Activated T-helper 9 cell treated with anti-CD3 and anti-CD28 coated beads, Interleukin-2, amount 50 U/mL, for 16 hours (primary cell): ENCODE data around the gene ZYX.
"Not testable (repeated sequence)": the region's sequence is repeated elsewhere in the genome, so short reads cannot be mapped to it uniquely, and the experiment has no call there.

Experiments used
- DNase-seq: peaks from one replicate; pipeline ENCODE4 v3.0.0-alpha.2; 2020; ENCODE audit warnings: low read depth

ZYX gene

DNA sequence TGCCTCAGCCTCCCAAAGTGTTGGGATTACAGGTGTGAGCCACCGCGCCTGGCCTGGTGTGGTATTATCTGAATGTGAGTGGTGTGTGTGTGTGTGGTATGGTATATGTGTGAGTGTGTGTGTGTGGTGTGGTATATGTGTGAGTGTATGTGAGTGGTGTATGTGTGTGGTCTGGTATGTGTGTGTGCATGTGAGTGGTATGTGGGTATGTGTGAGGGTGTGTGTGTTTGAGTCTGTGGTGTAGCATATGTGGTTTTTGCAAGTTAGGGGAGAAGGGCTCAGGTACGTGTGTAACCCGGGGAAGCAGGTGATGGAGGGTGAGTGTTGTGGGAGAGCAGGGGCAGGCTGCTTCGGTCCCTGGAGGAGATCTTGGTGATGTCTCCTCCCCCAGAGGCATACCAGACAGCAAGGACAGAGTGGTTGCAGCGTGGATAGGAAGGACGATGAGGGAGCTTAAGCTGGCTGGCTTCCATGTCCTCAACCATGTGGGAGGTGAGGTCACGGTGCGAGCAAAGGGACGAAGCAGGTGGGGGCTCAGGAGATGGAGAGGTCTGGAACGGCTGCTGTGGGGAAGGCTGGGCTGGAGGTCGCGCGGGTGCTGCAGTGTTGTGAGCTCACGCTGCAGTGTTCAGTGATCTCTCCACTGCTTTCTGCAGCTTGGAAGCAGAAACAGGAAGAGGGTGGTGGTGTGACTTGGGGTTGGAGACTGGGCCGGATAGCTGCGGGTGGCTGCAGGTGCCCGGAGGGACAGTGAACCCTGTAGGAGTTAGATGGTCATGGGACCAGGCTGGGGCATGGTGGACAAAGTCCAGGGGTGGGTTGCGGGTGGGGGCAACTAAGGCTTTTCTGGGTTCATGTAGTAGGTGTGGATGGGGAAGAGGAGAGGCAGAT, 5.0 kb downstream of the ZYX start:
- no peak for DNase-seq

DNA sequence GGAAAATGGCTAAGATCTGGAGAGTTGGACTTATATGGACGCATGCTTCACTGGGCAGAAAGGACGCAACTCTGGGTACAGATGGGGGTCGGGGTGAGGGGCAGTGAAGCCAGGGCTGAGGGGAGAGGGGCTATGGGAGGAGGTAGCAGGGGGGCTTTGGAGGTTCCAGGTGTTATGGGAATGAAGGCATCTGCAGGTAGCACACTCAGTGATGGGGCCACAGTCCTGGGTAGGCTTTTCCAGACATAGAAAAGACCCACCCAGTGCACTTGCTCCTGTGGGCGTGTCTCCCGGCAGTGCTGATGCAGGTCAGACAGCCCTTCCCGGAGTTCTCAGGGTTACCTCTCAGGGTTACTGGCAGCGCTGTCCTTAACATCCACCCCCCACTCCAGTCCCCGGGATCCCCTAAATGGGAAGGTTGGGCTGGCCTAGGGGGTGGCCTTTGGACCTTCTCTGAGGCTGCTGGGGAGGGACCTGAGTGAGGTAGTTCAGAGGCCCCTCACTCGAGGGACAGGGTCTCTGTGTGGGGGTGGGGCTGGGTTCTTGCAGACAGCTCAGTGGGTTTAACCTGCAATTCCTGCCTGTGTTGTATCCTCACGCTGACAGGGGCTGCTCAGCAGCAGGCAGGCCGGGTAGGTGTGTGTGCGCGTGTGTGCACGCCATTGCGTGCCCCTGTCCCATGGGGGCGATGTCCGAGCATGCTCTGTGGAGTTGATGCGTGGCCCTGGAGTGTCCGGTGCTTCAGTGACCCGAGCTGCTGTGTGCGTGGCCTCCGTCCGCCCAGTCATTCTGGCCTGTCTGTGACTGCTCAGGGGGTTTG, 6.2 kb downstream of the ZYX start:
- DNase-seq = no peak

DNA sequence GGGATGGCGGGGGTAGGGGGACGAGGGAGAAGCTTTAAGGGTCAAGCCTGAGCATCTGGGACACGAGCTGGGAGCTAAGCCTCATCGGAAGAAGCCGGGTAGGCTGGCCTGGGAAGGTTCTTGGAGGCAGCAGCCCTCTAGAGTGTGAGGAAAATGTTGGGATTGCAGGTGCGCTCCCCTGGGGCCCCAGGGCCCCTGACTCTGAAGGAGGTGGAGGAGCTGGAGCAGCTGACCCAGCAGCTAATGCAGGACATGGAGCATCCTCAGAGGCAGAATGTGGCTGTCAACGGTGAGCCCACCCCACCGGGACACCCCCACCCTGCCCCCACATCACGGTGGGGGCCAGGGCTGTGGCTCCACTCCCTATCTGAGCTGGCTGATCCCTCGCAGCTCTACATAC, 6.9 kb downstream of the ZYX start:
- DNase-seq = no peak

DNA sequence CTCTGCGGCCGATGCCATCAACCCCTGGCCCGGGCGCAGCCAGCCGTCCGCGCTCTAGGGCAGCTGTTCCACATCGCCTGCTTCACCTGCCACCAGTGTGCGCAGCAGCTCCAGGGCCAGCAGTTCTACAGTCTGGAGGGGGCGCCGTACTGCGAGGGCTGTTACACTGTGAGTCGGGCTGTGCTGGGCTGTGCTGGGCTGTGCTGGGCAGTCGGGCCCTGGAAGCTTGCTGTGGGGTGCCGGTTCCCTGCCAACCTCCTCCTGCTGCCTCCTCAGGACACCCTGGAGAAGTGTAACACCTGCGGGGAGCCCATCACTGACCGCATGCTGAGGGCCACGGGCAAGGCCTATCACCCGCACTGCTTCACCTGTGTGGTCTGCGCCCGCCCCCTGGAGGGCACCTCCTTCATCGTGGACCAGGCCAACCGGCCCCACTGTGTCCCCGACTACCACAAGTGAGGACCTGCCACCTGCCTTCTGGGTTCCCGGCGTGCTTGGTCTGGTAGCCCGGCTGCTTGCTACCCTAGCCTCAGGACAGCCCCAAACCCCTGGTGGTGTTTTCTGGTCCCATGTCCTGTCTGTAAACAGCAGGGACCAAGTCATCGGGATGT, 7.5 kb downstream of the ZYX start:
- DNase-seq = no peak

DNA sequence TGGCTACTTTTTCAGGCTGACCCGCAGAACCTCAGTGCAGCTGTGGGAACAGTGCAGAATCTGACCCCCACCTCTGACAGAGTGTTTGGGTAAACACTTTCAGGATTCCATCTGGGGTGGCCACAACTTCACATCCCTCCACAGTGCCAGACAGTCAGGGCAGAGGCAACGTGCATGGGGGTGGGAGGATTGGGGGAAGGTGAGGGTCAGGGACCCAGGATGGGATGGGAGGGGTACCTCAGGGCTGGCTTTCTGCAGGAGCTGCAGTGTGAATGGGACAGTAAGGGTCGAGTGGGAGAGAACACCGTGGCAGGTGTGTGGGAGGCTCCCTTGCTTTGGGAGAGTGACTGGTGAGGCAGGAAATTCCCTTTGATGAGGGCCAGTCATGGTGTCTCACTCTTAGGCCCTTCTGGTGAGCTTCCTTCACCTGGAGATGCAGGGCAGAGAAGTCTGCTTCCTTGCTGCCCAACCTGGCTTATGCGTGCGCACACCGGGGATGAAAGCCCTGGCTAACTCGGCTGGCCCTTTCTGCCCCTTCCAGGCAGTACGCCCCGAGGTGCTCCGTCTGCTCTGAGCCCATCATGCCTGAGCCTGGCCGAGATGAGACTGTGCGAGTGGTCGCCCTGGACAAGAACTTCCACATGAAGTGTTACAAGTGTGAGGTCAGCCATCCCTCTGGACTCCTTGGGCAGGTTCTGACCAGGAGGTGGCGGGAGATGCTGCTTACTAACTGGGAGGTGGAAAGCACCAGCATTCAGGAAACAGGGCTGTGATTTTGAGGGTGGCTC, 8.4 kb downstream of the ZYX start:
- DNase-seq = no peak

DNA sequence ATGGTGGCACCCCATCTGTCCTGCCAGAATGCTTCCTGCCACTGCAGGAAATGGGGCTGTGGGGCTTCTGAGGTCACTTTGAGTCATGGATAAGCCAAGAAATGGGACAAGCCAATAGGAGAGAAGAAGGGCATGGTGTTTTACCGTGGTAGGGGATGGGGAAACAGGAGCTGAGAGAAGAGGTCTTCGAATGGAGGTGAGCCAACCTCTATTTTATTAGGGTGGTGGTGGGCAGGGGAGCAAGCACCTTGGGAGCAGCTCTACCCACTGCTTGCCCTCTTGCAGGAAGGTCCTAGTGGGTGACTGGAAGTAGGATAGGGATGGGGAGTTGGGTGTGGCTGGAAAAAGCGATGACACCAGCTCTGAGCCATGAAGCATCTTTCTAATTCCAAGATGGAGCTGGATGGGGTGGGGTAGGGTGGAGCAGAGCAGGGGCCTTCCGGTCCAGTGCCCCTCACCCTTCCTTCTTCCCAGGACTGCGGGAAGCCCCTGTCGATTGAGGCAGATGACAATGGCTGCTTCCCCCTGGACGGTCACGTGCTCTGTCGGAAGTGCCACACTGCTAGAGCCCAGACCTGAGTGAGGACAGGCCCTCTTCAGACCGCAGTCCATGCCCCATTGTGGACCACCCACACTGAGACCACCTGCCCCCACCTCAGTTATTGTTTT, 9.1 kb downstream of the ZYX start:
- DNase-seq = no peak

DNA sequence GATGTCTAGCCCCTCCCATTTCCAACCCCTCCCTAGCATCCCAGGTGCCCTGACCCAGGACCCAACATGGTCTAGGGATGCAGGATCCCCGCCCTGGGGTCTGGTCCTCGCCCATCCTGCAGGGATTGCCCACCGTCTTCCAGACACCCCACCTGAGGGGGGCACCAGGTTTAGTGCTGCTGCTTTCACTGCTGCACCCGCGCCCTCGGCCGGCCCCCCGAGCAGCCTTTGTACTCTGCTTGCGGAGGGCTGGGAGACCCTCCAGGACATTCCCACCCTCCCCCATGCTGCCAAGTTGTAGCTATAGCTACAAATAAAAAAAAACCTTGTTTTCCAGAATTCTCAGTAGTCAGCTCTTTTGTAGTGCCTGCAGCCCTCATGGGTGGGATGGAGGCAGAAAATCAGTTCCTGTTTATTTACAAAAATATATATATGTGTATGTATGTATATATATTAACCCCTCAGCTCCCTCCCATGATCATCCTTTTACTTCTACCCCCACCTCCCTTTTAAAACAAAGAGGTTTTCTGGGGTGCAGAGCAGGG, 9.7 kb downstream of the ZYX start:
- DNase-seq = no peak

DNA sequence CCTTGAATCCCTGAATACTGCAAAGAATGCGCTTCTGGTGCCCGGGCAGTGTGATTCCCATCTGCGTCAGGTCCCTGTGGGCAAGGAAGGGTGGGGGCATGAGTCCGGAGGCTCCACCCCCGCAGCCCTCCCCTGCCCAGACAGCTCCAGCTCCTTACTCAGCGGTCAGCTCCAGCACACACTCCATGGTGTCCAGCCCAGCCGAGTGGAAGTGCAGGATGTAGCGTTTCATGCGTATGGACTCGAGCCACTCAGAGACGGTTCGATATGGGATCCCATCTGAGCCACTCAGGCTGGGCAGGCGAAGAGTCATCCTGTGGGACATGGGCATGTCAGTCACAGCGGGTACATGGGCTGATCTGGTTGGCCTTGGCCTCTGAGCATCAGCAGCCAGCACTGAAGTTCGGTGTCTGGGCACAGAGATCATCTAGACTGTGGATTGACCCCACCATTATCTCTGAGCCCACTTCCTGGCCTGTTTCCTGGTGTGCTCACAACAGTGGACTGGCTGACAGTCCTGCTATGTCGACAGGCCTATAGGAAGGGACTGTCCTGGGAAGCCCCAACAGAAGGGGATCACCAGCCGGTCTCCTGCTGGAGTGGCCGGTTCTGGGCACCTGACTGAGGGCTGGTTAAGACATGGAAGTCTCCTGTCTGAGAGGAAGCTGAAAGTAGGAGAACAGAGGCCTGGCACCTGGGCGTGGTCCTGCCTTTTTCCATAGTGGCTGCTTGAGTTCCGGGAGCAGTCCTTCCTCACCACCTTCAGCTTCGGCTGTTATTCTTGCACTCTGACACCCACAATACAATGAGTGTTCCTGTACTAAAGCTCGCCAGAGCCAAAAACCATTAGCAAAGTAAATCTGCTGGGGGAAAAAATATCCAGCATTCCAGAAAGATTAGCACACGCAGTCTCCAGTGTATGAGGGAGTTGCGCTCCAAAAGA, 10.6 kb downstream of the ZYX start:
- no peak for DNase-seq

DNA sequence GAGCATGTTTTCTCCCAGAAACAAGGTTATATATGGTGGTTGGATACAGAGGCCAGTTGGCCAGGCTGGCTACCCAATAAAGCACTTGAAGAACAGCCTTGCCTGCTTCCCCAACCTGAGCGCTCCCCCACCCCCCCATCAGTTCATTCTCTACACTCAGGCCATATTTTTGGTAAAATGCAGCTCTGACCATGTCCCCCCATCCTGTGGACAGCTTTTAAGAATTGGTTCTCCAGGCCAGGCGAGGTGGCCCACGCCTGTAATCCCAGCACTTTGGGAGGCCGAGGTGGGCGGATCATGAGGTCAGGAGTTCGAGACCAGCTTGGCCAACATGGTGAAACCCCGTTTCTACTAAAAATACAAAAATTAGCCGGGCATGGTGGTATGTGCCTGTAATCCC, 11.3 kb downstream of the ZYX start:
- DNase-seq = not testable (repeated sequence)

DNA sequence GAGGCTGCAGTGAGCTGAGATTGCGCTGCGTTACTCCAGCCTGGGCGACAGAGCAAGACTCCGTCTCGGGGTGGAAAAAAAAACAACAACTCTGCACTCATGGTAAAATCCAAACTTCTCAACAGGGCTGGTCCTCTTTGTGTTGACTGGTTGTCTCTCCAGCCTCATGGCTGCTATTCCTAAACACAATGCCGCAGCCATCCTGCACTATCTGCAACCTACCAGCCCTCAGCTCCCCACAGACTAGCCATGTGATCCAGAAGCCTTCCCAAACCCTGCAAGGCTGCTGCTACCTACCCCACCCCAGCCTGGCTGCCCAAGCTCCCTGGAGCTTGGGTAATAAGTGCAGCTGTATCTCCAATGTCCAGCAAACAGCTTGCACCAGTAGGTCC, 11.7 kb downstream of the ZYX start:
- no peak for DNase-seq

DNA sequence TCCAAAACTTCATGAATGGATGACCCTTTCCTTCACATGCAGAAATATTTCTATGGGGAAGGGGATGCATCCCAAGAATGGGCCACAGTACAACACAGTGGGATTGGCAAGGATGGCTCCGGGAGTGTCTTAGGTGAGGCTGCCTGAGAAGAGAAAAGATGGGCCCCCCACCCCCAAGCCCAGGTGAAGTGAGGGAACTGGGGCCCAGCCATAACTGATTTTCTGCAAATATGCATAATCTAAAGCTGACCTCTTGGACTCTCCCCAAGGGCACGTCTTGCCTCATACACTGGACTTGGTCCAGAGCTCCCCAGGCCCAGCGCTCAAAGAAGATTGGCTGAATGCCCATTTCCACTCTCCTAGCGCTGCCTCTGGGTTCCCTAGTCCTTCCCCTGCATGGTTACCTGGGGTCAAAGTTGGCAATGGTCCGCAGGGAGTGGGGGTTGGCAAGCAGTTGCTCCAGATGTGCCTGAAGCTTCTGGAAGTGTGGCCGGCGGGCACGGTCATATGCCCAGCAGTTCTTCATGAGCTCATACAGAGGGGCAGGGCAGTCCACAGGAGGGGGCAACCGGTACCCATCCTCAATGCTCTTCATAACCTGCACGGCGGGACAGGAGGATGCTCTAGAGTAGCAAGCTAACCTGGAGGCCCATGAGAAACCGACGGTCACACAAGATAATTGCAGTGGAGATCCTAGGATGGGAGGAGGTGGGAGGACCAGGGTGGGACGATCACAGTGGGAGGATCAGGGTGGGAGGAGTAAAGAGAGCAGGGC, 12.3 kb downstream of the ZYX start:
- DNase-seq = no peak

DNA sequence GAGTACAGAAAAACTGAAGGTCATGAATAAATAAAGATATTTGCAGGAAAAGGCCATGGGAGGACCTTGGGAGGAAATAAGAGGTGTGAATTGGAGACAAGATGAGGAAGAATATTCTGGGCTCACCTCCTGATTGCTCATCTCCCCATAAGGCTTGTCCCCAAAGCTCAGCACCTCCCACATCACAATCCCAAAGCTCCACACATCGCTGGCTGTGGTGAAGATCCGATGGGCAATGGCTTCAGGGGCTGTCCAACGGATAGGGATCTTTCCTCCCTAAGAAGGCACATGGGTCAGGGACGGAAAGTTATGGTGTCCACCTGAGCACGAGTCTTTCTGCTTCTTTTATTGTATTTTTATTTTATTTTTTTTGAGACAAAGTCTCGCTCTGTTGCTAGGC, 12.9 kb downstream of the ZYX start:
- no peak for DNase-seq

DNA sequence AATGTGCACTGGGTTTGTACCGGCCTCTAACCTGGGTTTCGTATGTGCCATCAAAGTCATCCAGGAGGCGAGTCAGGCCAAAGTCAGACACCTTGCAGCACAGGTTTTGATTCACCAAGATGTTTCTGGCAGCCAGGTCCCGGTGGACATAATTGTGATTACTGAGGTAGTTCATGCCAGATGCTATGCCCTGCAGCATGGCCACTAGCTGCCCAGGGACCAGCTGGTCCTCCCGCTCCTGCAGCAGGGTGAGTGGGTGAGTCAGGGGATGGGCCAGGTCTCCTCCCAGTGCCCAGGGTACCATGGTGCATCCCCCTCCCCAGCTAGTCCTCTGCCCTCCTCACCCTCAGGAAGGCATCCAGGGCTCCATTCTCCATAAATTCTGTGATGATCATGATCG, 13.6 kb downstream of the ZYX start:
- no peak for DNase-seq

DNA sequence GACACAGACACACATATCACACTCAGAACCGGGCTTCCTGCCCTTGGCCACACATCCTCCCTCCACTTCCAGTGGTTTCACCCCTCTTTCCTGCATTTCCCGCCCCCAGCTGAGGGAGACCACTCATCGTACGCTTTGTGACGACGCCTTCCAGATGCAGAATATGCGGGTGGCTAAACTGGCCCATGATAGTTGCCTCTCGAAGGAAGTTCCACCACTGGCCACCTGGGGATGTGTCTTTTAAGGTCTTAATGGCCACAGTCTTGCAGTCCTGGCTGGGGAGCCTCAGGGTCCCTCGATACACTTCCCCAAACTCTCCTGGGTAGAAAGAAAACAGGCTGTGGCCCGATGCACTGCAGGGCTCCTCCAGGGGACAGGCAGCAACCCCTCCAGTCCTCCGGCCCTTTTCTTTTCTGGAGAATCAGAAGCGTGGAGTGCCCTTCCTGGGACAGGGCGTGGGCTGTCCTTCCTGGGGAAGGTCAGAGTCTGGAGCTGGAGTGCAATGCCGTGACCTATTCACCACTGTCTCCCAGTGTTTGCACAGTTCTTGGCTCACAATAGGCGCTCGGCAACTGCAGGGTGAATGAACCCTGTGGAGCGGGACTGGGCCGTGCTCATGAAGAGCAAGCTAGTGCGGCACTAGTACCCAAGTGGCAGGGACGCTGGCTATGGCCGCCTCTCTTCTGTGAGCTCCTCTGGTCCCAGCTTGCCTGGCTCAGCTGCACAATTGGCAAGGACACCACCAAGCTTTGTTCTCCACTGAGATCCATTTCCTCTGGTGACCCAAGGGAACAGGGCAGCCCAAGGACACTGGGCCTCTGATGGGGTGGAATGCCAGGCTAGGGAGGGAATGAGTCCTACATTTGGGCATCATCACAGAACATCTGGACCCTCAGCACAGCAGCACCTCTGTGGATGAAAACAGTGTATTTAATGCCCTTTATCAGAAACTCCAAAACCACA, 14.3 kb downstream of the ZYX start:
- DNase-seq = no peak

DNA sequence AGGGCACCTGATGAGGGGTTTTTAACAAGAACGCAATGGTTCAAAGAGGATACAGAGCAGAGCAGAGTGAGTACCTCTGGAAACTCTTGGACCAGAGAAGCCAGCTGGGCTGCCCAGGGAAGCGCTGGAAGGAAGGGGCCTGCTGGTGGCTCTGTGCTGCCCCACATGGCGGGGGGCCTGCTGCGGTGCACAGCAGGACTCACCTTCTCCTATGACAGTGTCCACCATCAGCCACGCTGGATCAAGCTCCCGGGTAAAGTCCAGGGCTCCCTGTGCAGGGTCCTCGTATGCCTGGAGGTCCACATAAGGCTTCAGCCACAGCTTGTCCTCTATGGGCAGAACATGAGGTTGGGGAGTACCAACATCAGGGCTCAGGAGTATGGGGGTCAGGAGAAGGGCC, 15.0 kb downstream of the ZYX start:
- DNase-seq = no peak

DNA sequence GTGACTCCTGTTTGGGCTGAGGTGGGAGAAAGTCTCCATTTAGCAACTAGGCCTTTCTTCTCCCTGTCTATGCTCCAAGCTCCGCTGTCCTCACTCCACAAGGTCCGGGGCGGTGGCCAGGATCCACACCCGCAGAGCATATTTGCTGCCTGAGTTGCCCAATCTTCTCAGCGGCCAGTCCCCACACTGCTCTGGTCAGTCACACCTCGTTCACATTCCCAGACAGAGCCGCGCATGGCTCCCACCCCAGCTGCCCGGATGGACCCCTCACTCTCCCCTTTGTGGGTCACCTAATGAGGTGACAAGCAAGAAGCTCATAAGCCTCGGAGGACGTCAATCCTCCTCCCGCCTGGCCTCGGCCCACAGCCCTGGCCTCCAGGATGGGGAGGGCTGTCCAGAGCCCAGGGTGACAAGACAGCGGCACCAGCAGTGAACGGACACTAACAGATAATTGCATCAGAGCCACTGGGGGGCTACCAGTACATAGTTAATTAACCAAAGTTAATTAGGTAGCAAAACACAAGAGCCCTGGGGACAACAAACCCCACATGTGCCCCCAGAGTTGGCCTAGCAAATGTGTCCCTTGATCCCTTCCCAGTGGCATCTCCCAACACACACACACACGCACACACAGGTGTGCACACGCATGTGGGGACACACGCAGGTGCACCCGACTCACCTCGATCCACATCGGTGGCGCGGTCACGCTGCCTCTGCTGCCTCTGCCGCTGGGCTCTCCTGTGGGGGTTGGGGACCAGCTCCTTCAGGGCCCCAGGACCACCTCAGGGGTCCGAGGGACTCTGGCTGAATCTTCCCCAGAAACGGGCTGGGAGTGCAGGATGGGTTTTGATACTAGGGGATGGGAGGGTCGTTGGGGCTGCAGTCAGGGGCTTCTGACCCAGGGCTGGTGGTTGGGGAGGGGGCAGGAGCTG, 15.7 kb downstream of the ZYX start:
- no peak for DNase-seq
